ENCODE results near the gene PLEKHA8.

PLEKHA8 gene

GRCh38 chr7:30148426-30148825 is 120.2 kb downstream of the PLEKHA8 start:
- DNase-seq: no peak

GRCh38 chr7:30148951-30149459 is 120.8 kb downstream of the PLEKHA8 start:
- peak; percentile 66 for DNase-seq

- no peak for DNase-seq
These were observed 121.5 kb downstream of the PLEKHA8 start for GRCh38 chr7:30149640-30150272.

GRCh38 chr7:30150711-30151110 is 122.5 kb downstream of the PLEKHA8 start:
- no peak for DNase-seq

- no peak for DNase-seq
These were observed 125.9 kb downstream of the PLEKHA8 start for GRCh38 chr7:30154111-30154587.

GRCh38 chr7:30155481-30155880 is 127.3 kb downstream of the PLEKHA8 start:
- no peak for DNase-seq

- DNase-seq: no peak
These were observed 129.0 kb downstream of the PLEKHA8 start for GRCh38 chr7:30157204-30157603.

- no peak for DNase-seq
These were observed 131.0 kb downstream of the PLEKHA8 start for GRCh38 chr7:30159163-30159562.

- DNase-seq: no peak
These were observed 131.5 kb downstream of the PLEKHA8 start for GRCh38 chr7:30159698-30160143.

GRCh38 chr7:30160329-30160728 is 132.1 kb downstream of the PLEKHA8 start:
- no peak for DNase-seq

- DNase-seq: no peak
These were observed 133.9 kb downstream of the PLEKHA8 start for GRCh38 chr7:30162133-30162532.

GRCh38 chr7:30162622-30163124 is 134.5 kb downstream of the PLEKHA8 start:
- no peak for DNase-seq

- no peak for DNase-seq
These were observed 135.2 kb downstream of the PLEKHA8 start for GRCh38 chr7:30163231-30163894.

GRCh38 chr7:30164567-30164966 is 136.4 kb downstream of the PLEKHA8 start:
- DNase-seq: no peak

- DNase-seq: no peak
These were observed 137.4 kb downstream of the PLEKHA8 start for GRCh38 chr7:30165590-30165989.

GRCh38 chr7:30166155-30166840 is 138.1 kb downstream of the PLEKHA8 start:
- DNase-seq: no peak

- DNase-seq: no peak
These were observed 138.6 kb downstream of the PLEKHA8 start for GRCh38 chr7:30166841-30167235.

GRCh38 chr7:30167901-30168300 is 139.7 kb downstream of the PLEKHA8 start:
- DNase-seq: no peak

GRCh38 chr7:30168835-30169573 is 140.8 kb downstream of the PLEKHA8 start:
- DNase-seq: no peak

GRCh38 chr7:30169579-30169978 is 141.4 kb downstream of the PLEKHA8 start:
- no peak for DNase-seq

- no peak for DNase-seq
These were observed 142.4 kb downstream of the PLEKHA8 start for GRCh38 chr7:30170476-30171205.

All from activated effector memory CD4-positive, alpha-beta T cell treated with anti-CD3 and anti-CD28 coated beads, Interleukin-2, amount 50 U/mL, for 16 hours (primary cell).